ENCODE data around the gene DLK2.
"Not testable (repeated sequence)": the region's sequence is repeated elsewhere in the genome, so short reads cannot be mapped to it uniquely, and the experiment has no call there.

Gene DLK2

GRCh38 chr6:43451939-43452338, 3.4 kb downstream of the DLK2 start:
- no peak for DNase-seq

- no peak for DNase-seq
These were observed 4.0 kb downstream of the DLK2 start for GRCh38 chr6:43451348-43451747.

- no peak for DNase-seq
These were observed 4.6 kb downstream of the DLK2 start for GRCh38 chr6:43450699-43451131.

GRCh38 chr6:43448916-43449315, 6.4 kb downstream of the DLK2 start:
- no peak for DNase-seq

- DNase-seq = no peak
These were observed 7.7 kb downstream of the DLK2 start for GRCh38 chr6:43447604-43448003.

GRCh38 chr6:43445576-43445975, 9.8 kb downstream of the DLK2 start:
- no peak for DNase-seq

GRCh38 chr6:43444582-43444981, 10.8 kb downstream of the DLK2 start:
- no peak for DNase-seq

GRCh38 chr6:43444036-43444435, 11.3 kb downstream of the DLK2 start:
- DNase-seq = no peak

GRCh38 chr6:43442935-43443334, 12.4 kb downstream of the DLK2 start:
- DNase-seq = no peak

- DNase-seq = no peak
These were observed 17.6 kb downstream of the DLK2 start for GRCh38 chr6:43437700-43438099.

GRCh38 chr6:43436577-43437282, 18.6 kb downstream of the DLK2 start:
- DNase-seq = no peak

- no peak for DNase-seq
These were observed 19.5 kb downstream of the DLK2 start for GRCh38 chr6:43435682-43436437.

- no peak for DNase-seq
These were observed 20.4 kb downstream of the DLK2 start for GRCh38 chr6:43434943-43435342.

GRCh38 chr6:43434001-43434840, 21.1 kb downstream of the DLK2 start:
- DNase-seq = no peak

GRCh38 chr6:43433148-43433547, 22.2 kb downstream of the DLK2 start:
- DNase-seq = no peak

- DNase-seq = no peak
These were observed 23.1 kb downstream of the DLK2 start for GRCh38 chr6:43432009-43432945.

- DNase-seq = no peak
These were observed 26.5 kb downstream of the DLK2 start for GRCh38 chr6:43428874-43429273.

- no peak for DNase-seq
These were observed 27.2 kb downstream of the DLK2 start for GRCh38 chr6:43428112-43428570.

- peak; percentile 96 to 97 for DNase-seq
These were observed 27.8 kb downstream of the DLK2 start, which contains the start of gene ABCC10 for GRCh38 chr6:43427406-43428111. TSS of gene ABCC10 (plus strand) at chr6:43427541. CDS start at chr6:43427979, 438 bp downstream.

GRCh38 chr6:43426928-43427405, 28.4 kb downstream of the DLK2 start:
- no peak for DNase-seq

GRCh38 chr6:43425083-43425482, 30.3 kb downstream of the DLK2 start:
- not testable (repeated sequence) for DNase-seq

Data from activated CD4-positive, alpha-beta T cell treated with anti-CD3 and anti-CD28 coated beads, Interleukin-2, amount 50 U/mL, for 48 hours (primary cell).